ENCODE data around the gene ZNF296.
"Not testable (repeated sequence)": the region's sequence is repeated elsewhere in the genome, so short reads cannot be mapped to it uniquely, and the experiment has no call there.

Gene ZNF296

DNA sequence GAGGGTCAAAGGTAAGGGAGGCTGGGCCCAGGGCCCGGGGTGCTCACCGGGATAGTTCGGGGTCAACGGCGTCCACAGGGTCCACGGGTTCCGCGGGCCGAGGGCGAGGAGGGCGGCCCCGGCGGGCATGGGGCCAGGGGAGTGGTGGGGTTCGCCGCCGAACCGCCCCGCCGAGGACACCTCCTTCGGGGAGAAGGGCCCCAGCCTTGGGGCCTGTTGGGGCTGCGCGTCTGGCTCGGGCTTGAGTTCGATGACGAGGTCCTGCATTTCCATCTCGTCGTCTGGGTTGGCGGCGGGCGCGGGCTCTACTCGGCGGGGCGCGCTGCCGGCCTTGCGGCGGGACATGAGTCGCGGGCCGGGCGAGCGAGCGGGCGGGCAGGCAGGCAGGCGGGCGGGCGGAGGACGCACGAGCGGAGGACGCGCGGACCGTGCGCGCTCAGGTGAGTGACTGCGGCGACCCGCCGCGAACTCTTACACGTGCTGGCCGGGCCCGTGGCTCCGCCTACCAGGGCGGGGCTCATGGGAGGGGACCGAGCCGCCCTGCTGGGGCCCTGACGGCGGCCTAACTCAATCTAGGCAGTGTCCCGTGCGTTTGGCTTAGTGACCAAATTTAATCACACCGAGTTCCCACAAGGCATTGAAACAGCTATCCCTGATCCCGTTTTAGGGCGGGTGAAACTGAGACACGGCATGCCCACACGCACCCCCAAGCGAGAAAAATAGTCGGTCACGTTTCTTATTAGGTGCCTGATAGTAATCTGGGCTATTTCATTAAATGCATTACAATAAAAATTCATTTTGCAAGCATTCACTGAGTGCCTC, at the start of gene ZNF296:
Gene ZNF296, minus strand, starts transcription at position 450 of the 822 bp plus-strand sequence. Its CDS starts 105 bp downstream, at position 345.
- no peak for DNase-seq (ENCODE audit: low read depth)

DNA sequence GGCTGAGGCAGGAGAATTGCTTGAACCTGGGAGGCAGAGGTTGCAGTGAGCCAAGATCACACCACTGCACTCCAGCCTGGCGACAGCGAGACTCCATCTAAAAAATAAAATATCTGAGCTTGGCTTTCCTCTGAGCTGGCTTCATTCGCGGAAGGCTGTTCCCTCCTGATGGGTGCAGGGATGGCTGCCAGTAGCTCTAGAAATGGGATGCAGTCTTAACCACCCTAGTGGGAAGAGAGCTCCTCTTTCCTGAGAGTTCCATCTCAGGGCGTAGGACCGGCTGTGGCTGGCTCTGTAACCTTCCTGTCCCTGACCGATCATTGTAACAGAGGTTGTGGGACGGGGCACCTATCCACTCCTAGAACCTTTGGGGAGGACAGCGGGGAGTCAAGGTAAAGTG, 49.1 kb upstream of the ZNF296 start:
- DNase-seq (ENCODE audit: low read depth), result no peak

- DNase-seq (ENCODE audit: low read depth), result no peak
These were observed 47.7 kb upstream of the ZNF296 start for GRCh38 chr19:45124021-45124420.

GRCh38 chr19:45123440-45123850, 47.2 kb upstream of the ZNF296 start:
- DNase-seq (ENCODE audit: low read depth), result no peak

- DNase-seq (ENCODE audit: low read depth), result no peak
These were observed 46.6 kb upstream of the ZNF296 start for GRCh38 chr19:45122832-45123231.

DNA sequence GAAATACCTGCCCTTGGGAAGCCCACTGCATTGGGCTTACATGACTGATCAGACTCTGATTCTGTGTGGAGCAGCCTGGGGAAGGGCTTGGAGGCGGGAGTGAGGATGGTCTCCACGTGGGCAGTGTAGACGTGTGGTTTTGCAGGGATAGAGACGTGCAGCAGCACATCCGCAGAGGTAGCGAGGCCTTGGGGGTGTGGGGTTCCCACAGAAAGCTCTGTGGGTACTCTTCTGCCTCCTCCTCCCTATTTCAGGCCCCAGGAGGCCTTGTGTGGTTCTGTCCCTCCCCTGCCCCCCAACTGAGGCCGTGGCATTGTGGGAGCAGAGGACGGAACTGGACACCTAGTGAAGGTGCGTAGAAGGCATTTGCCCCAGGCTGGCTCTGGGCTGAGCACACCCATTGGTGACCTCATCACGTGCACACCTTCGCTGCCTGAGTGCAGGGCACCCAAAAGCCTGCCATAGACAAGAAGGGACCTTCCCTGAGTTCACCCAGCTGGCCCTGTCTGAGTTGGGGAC, 45.6 kb upstream of the ZNF296 start:
- no peak for DNase-seq (ENCODE audit: low read depth)

- no peak for DNase-seq (ENCODE audit: low read depth)
These were observed 43.3 kb upstream of the ZNF296 start for GRCh38 chr19:45119582-45119981.

DNA sequence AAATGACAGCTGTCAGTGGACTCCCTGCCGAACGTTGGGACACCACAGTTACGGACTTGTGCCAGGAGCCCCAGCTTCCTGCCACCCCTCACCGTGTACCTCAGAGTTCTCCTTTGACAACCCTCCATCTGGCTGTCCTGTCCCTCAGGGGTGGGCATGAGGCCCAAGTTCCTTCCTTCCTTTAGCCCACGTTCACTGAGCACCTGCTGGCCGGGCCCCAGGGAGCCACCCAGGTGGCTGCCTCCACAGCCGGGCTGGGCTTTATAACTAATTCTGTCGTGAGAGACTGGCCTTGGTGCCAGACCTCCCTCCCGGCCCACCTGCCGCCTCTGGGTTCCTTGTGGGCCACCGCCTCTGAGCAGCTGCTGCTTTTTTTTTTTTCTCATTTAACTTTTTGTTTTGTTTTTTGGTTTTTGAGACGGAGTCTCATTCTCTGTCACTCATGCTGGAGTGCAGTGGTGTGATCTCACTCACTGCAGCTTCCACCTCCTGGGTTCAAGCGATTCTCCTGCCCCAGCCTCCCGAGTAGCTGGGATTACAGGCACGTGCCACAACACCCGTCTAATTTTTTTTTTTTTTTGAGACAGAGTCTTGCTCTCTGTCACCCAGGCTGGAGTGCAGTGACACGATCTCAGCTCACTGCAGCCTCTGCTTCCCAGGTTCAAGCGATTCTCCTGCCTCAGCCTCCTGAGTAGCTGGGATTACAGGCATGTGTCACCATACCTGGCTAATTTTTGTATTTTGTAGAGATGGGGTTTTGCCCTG, 42.5 kb upstream of the ZNF296 start:
- DNase-seq (ENCODE audit: low read depth), result not testable (repeated sequence)

GRCh38 chr19:45118106-45118505, 41.8 kb upstream of the ZNF296 start:
- no peak for DNase-seq (ENCODE audit: low read depth)

DNA sequence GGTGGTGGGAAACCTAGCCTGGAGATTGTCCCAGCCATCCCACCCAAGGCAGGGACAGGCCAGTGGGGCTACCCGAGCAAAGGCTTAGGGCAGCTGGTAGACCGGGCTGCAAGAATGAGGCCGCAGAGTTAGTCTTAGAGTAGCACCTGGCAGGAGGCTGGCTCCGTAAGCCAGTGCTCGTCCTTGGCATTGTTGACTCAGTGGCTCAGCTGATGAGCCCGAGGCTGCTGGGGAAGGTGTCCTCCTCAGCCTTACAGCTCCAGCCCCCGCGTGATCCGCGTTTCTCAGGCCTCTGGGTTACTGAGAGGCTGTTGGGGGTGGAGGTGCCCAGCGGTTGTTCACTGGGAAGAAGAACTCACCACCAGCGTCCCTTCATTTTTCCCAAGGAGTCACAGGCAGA, 41.4 kb upstream of the ZNF296 start:
- peak; percentile 44 for DNase-seq (ENCODE audit: low read depth)

- DNase-seq (ENCODE audit: low read depth), result peak; percentile 76
These were observed 40.9 kb upstream of the ZNF296 start for GRCh38 chr19:45117167-45117594.

- no peak for DNase-seq (ENCODE audit: low read depth)
These were observed 39.7 kb upstream of the ZNF296 start for GRCh38 chr19:45115809-45116615.

- no peak for DNase-seq (ENCODE audit: low read depth)
These were observed 37.8 kb upstream of the ZNF296 start for GRCh38 chr19:45114116-45114515.

- no peak for DNase-seq (ENCODE audit: low read depth)
These were observed 37.4 kb upstream of the ZNF296 start for GRCh38 chr19:45113628-45114027.

DNA sequence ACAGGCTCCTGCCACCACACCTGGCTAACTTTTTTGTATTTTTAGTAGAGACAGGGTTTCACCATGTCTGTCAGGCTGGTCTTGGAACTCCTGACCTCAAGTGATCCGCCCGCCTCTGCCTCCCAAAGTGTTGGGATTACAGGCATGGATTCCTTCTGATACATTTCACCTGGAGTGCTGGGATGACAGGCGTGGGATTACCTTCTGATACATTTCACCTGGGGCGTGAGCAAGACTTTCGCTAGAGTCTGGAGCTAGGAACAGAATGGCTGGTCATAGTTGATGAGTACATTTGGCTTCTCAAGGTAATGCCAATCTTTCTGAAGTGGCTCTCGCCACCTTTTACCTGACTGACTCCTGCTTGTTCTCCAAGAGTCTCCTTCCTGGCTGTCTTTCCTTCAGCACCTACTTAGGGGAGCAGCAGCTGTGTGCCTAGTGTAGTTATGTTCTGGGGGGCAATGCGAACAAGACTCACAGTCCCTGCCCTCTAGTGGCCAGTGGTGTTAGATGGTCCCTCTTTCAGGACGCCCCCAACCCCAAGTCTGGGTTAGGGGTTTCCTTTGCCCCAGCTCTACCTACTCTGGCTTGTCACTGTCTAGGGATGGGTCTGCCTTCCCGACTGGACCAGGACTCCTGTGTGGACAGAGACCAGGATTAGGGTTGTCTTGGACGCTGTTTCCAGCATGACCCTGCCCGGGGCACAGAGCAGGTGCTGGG, 36.0 kb upstream of the ZNF296 start:
- DNase-seq (ENCODE audit: low read depth), result no peak

DNA sequence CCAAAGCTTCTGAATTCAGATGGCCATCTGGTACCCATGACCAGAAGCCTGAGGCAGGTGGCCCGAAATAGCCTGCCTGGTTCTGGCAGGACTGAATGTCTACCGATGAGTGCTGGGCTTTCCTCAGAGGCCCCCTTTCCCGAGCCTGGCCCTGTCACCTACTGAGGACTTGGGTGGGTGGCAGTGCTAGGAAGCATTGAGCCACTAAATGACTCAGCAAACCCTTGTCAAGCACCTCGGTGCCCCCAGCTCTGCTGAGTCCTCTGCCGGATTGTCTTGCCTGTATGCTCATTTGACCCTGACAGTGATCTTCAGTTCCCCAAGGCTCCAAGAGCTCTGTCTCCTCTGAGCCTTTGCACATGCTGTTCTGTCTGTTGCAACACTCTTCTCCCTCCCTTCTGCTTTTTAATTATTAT, 34.6 kb upstream of the ZNF296 start:
- no peak for DNase-seq (ENCODE audit: low read depth)

DNA sequence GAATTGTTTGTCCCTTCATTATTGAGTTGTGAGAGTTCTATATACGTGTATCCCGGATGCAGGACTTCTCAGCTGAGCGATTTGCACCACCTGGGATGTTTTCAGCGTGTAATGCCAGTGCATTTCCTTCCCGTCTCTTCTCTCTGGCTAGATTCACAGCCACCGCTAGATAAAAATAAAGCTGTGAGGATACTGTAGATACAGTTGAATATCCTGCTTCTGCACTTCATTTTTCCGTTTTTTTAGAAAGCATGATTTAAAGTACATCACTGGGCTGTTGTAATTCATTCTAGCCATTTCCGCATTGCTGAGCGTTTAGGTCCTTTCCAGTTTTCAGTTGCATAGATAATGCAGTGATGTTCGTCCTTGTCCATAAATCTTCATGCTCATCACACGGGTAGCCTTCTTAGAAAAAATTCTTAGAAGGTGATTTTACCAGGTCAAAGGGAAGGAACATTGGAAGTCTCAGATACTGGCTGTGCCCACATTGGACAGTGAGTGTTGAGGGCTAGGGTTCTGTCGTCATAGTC, 31.4 kb upstream of the ZNF296 start:
- peak; percentile 79 for DNase-seq (ENCODE audit: low read depth)

GRCh38 chr19:45106363-45106762, 30.1 kb upstream of the ZNF296 start:
- DNase-seq (ENCODE audit: low read depth), result not testable (repeated sequence)

GRCh38 chr19:45104658-45105349, 28.5 kb upstream of the ZNF296 start:
- DNase-seq (ENCODE audit: low read depth), result no peak

- DNase-seq (ENCODE audit: low read depth), result no peak
These were observed 27.4 kb upstream of the ZNF296 start for GRCh38 chr19:45103508-45104319.
